Activated T-helper 2 cell treated with anti-CD3 and anti-CD28 coated beads, Interferon-gamma antibody, Interleukin-2, Interleukin-4, amounts not matched to agents 10 μg/mL and 5 μg/mL and 100 μg/mL, durations not matched to agents 14 hours and 24 hours and 36 hours (primary cell): Measurements from ENCODE around the gene PRRC2A. TPM values are rescaled to one million over a fixed set of nuclear protein-coding genes. Genes with fewer than 3 reads are reported as not detected.

Experiments
- DNase-seq: peaks from one replicate; pipeline ENCODE4 v3.0.0; 2021; ENCODE audit warnings: low spot score
- H3K27ac Mint-ChIP-seq: one replicate; pipeline ENCODE4 v1.8.0; 2021; ENCODE audit warnings: mixed read lengths
- H3K27me3 Mint-ChIP-seq: one replicate; pipeline ENCODE4 v1.8.0; 2021; ENCODE audit warnings: low read depth, mixed read lengths
- H3K36me3 Mint-ChIP-seq: one replicate; pipeline ENCODE4 v1.8.0; 2021; ENCODE audit warnings: low read depth, mixed read lengths
- H3K4me1 Mint-ChIP-seq: one replicate; pipeline ENCODE4 v1.8.0; 2021; ENCODE audit warnings: low read depth, mixed read lengths
- H3K4me3 Mint-ChIP-seq: one replicate; pipeline ENCODE4 v1.8.0; 2021; ENCODE audit warnings: low read depth, mild to moderate bottlenecking, moderate library complexity, mixed read lengths
- H3K9me3 Mint-ChIP-seq: one replicate; pipeline ENCODE4 v1.8.0; 2021; ENCODE audit warnings: mixed read lengths
- intact Hi-C: fragments of 100-400 bp; cut with micrococcal nuclease; formaldehyde crosslinking; loops from one replicate; pipeline ENCODE4 v1.15.1; 2023
- total RNA-seq: library from RNA; stranded (reverse); gene quantifications from 2 replicates; pipeline ENCODE4 v1.2.3, GENCODE V29; 2022

PRRC2A gene
- 298 and 304 TPM in 2 replicates for total RNA-seq

DNA sequence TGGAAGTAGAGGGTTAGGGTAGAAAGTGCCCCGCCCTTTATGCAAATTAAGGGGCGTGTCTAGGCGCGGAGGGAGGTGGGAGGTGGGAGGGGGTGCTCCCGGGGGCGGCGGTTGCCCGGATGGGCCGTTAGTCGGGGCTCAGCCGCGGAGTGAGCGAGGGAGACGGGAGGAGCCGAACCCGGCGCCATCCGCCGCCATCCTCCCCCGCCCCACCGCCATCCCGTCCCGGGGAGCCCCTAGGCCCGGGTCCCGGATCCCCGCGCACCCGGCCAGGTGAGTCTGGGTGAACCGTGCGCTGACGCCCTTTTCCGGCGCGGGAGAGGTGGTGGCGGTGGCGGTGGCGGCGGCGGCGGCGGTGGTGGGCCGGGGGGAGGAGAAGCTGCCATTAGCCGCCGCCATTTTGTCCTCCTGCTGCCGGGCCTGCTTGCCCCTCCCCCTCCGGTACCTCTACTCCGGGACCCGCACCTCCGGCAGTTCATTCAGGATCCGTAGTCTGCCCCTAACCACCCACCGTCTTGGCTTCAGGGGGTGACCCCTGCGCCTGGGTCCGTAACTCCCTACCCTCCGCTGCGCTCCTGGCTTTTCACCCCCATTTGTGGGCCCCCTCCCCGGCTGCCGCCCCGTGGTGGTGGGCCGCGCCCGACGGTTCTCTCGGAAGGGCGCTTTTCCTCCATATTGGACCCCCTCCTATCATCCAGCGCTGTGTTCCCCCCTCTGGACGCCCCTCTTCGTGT is at the start of gene PRRC2A:
Gene PRRC2A (plus strand): TSS at position 130 of the 734 bp plus-strand sequence. CDS start 2,075 bp downstream, outside the sequence.
- peak within 1 kb of the TSS; percentile 94 for H3K27ac Mint-ChIP-seq
- H3K9me3 Mint-ChIP-seq = no peaks in the 10 kb centered on the region
- DNase-seq = no peak
- no peaks in the 10 kb centered on the region for H3K27me3 Mint-ChIP-seq
- H3K36me3 Mint-ChIP-seq = peaks cover 51% of the 10 kb centered on the region
- intact Hi-C loops = loop anchor here (1.0 to 2.0 kb wide), 6 partner anchors 32 to 243 kb away; partner anchors contain the start of genes BAG6, DDX39B and NFKBIL1
- H3K4me3 Mint-ChIP-seq = peak within 1 kb of the TSS; percentile 94
- H3K4me1 Mint-ChIP-seq = peaks cover 32% of the 10 kb centered on the region

DNA sequence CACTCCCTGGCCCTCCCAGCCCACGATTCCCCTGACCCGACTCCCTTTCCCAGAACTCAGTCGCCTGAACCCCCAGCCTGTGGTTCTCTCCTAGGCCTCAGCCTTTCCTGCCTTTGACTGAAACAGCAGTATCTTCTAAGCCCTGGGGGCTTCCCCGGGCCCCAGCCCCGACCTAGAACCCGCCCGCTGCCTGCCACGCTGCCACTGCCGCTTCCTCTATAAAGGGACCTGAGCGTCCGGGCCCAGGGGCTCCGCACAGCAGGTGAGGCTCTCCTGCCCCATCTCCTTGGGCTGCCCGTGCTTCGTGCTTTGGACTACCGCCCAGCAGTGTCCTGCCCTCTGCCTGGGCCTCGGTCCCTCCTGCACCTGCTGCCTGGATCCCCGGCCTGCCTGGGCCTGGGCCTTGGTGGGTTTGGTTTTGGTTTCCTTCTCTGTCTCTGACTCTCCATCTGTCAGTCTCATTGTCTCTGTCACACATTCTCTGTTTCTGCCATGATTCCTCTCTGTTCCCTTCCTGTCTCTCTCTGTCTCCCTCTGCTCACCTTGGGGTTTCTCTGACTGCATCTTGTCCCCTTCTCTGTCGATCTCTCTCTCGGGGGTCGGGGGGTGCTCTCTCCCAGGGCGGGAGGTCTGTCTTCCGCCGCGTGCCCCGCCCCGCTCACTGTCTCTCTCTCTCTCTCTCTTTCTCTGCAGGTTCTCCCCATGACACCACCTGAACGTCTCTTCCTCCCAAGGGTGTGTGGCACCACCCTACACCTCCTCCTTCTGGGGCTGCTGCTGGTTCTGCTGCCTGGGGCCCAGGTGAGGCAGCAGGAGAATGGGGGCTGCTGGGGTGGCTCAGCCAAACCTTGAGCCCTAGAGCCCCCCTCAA is 48.2 kb upstream of the PRRC2A start, which contains the start of gene LTA:
Gene LTA (plus strand): TSS at position 249 of the 871 bp plus-strand sequence. CDS start 454 bp downstream, at position 703.
- Mint-ChIP-seq H3K9me3 (no peaks in the 10 kb centered on the region), H3K27ac (peak within 1 kb of the TSS; percentile 95), H3K27me3 (peaks cover 6% of the 10 kb centered on the region), H3K4me1 (peaks cover 83% of the 10 kb centered on the region), H3K4me3 (peak within 1 kb of the TSS; percentile 92), H3K36me3 (peaks cover 35% of the 10 kb centered on the region)
- intact Hi-C loops = loop anchor here (2.0 to 10.0 kb wide), 2 partner anchors 81 to 253 kb away; partner anchors contain the start of genes BAG6 and HSPA1B
- peak; percentile 60 for DNase-seq

DNA sequence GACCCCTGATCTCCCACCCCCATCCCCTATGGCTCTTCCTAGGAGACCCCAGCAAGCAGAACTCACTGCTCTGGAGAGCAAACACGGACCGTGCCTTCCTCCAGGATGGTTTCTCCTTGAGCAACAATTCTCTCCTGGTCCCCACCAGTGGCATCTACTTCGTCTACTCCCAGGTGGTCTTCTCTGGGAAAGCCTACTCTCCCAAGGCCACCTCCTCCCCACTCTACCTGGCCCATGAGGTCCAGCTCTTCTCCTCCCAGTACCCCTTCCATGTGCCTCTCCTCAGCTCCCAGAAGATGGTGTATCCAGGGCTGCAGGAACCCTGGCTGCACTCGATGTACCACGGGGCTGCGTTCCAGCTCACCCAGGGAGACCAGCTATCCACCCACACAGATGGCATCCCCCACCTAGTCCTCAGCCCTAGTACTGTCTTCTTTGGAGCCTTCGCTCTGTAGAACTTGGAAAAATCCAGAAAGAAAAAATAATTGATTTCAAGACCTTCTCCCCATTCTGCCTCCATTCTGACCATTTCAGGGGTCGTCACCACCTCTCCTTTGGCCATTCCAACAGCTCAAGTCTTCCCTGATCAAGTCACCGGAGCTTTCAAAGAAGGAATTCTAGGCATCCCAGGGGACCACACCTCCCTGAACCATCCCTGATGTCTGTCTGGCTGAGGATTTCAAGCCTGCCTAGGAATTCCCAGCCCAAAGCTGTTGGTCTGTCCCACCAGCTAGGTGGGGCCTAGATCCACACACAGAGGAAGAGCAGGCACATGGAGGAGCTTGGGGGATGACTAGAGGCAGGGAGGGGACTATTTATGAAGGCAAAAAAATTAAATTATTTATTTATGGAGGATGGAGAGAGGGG is 47.0 kb upstream of the PRRC2A start:
- DNase-seq = no peak
- Mint-ChIP-seq H3K27ac (peak overlapping the region; percentile 95), H3K27me3 (peaks cover 6% of the 10 kb centered on the region), H3K9me3 (no peaks in the 10 kb centered on the region), H3K36me3 (peaks cover 44% of the 10 kb centered on the region), H3K4me1 (peaks cover 76% of the 10 kb centered on the region), H3K4me3 (peak overlapping the region; percentile 92)
- intact Hi-C loops = loop anchor here (2.0 to 10.0 kb wide), 2 partner anchors 79 to 251 kb away; partner anchors contain the start of genes BAG6 and HSPA1B

DNA sequence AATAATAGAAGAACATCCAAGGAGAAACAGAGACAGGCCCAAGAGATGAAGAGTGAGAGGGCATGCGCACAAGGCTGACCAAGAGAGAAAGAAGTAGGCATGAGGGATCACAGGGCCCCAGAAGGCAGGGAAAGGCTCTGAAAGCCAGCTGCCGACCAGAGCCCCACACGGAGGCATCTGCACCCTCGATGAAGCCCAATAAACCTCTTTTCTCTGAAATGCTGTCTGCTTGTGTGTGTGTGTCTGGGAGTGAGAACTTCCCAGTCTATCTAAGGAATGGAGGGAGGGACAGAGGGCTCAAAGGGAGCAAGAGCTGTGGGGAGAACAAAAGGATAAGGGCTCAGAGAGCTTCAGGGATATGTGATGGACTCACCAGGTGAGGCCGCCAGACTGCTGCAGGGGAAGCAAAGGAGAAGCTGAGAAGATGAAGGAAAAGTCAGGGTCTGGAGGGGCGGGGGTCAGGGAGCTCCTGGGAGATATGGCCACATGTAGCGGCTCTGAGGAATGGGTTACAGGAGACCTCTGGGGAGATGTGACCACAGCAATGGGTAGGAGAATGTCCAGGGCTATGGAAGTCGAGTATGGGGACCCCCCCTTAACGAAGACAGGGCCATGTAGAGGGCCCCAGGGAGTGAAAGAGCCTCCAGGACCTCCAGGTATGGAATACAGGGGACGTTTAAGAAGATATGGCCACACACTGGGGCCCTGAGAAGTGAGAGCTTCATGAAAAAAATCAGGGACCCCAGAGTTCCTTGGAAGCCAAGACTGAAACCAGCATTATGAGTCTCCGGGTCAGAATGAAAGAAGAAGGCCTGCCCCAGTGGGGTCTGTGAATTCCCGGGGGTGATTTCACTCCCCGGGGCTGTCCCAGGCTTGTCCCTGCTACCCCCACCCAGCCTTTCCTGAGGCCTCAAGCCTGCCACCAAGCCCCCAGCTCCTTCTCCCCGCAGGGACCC is 46.1 kb upstream of the PRRC2A start:
- H3K9me3 Mint-ChIP-seq = no peaks in the 10 kb centered on the region
- peak overlapping the region; percentile 92 for H3K4me3 Mint-ChIP-seq
- no peak for DNase-seq
- intact Hi-C loops = loop anchor here (10.0 kb wide), 1 partner anchor 250 kb away; the partner anchor contains the start of gene HSPA1B
- peaks cover 76% of the 10 kb centered on the region for H3K4me1 Mint-ChIP-seq
- peak overlapping the region; percentile 95 for H3K27ac Mint-ChIP-seq
- peaks cover 4% of the 10 kb centered on the region for H3K27me3 Mint-ChIP-seq
- peaks cover 50% of the 10 kb centered on the region for H3K36me3 Mint-ChIP-seq

DNA sequence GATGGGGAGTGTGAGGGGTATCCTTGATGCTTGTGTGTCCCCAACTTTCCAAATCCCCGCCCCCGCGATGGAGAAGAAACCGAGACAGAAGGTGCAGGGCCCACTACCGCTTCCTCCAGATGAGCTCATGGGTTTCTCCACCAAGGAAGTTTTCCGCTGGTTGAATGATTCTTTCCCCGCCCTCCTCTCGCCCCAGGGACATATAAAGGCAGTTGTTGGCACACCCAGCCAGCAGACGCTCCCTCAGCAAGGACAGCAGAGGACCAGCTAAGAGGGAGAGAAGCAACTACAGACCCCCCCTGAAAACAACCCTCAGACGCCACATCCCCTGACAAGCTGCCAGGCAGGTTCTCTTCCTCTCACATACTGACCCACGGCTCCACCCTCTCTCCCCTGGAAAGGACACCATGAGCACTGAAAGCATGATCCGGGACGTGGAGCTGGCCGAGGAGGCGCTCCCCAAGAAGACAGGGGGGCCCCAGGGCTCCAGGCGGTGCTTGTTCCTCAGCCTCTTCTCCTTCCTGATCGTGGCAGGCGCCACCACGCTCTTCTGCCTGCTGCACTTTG is 45.1 kb upstream of the PRRC2A start, which contains the start of gene TNF:
Gene TNF (plus strand): TSS at position 231 of the 567 bp plus-strand sequence. CDS start 177 bp downstream, at position 408.
- Mint-ChIP-seq H3K27me3 (peaks cover 4% of the 10 kb centered on the region), H3K27ac (peak within 1 kb of the TSS; percentile 95), H3K4me1 (peaks cover 77% of the 10 kb centered on the region), H3K36me3 (peaks cover 56% of the 10 kb centered on the region), H3K4me3 (peak within 1 kb of the TSS; percentile 92), H3K9me3 (no peaks in the 10 kb centered on the region)
- DNase-seq = peak; percentile 74
- intact Hi-C loops = loop anchor here (10.0 kb wide), 1 partner anchor 249 kb away; the partner anchor contains the start of gene HSPA1B

DNA sequence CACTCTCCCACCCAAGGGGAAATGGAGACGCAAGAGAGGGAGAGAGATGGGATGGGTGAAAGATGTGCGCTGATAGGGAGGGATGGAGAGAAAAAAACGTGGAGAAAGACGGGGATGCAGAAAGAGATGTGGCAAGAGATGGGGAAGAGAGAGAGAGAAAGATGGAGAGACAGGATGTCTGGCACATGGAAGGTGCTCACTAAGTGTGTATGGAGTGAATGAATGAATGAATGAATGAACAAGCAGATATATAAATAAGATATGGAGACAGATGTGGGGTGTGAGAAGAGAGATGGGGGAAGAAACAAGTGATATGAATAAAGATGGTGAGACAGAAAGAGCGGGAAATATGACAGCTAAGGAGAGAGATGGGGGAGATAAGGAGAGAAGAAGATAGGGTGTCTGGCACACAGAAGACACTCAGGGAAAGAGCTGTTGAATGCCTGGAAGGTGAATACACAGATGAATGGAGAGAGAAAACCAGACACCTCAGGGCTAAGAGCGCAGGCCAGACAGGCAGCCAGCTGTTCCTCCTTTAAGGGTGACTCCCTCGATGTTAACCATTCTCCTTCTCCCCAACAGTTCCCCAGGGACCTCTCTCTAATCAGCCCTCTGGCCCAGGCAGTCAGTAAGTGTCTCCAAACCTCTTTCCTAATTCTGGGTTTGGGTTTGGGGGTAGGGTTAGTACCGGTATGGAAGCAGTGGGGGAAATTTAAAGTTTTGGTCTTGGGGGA is 44.4 kb upstream of the PRRC2A start:
- Mint-ChIP-seq H3K4me3 (peak overlapping the region; percentile 92), H3K27me3 (peaks cover 4% of the 10 kb centered on the region), H3K9me3 (no peaks in the 10 kb centered on the region), H3K36me3 (peaks cover 61% of the 10 kb centered on the region), H3K27ac (peak overlapping the region; percentile 95), H3K4me1 (peaks cover 77% of the 10 kb centered on the region)
- DNase-seq = no peak
- intact Hi-C loops = loop anchor here (1.0 to 10.0 kb wide), 2 partner anchors 8 to 249 kb away; partner anchors contain the start of gene HSPA1B

DNA sequence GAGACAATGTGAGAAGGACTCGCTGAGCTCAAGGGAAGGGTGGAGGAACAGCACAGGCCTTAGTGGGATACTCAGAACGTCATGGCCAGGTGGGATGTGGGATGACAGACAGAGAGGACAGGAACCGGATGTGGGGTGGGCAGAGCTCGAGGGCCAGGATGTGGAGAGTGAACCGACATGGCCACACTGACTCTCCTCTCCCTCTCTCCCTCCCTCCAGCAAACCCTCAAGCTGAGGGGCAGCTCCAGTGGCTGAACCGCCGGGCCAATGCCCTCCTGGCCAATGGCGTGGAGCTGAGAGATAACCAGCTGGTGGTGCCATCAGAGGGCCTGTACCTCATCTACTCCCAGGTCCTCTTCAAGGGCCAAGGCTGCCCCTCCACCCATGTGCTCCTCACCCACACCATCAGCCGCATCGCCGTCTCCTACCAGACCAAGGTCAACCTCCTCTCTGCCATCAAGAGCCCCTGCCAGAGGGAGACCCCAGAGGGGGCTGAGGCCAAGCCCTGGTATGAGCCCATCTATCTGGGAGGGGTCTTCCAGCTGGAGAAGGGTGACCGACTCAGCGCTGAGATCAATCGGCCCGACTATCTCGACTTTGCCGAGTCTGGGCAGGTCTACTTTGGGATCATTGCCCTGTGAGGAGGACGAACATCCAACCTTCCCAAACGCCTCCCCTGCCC is 43.5 kb upstream of the PRRC2A start:
- no peaks in the 10 kb centered on the region for H3K9me3 Mint-ChIP-seq
- peak overlapping the region; percentile 92 for H3K4me3 Mint-ChIP-seq
- peaks cover 75% of the 10 kb centered on the region for H3K4me1 Mint-ChIP-seq
- intact Hi-C loops = loop anchor here (1.0 to 10.0 kb wide), 2 partner anchors 9 to 248 kb away; partner anchors contain the start of gene HSPA1B
- H3K27ac Mint-ChIP-seq = peak overlapping the region; percentile 95
- peak; percentile 54 for DNase-seq
- peaks cover 64% of the 10 kb centered on the region for H3K36me3 Mint-ChIP-seq
- peaks cover 4% of the 10 kb centered on the region for H3K27me3 Mint-ChIP-seq

DNA sequence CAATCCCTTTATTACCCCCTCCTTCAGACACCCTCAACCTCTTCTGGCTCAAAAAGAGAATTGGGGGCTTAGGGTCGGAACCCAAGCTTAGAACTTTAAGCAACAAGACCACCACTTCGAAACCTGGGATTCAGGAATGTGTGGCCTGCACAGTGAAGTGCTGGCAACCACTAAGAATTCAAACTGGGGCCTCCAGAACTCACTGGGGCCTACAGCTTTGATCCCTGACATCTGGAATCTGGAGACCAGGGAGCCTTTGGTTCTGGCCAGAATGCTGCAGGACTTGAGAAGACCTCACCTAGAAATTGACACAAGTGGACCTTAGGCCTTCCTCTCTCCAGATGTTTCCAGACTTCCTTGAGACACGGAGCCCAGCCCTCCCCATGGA is 42.9 kb upstream of the PRRC2A start:
- intact Hi-C loops = loop anchor here (10.0 kb wide), 1 partner anchor 247 kb away; the partner anchor contains the start of gene HSPA1B
- peaks cover 61% of the 10 kb centered on the region for H3K36me3 Mint-ChIP-seq
- peak overlapping the region; percentile 92 for H3K4me3 Mint-ChIP-seq
- no peak for DNase-seq
- H3K27ac Mint-ChIP-seq = no peak overlapping the region
- no peaks in the 10 kb centered on the region for H3K9me3 Mint-ChIP-seq
- H3K27me3 Mint-ChIP-seq = peaks cover 4% of the 10 kb centered on the region
- H3K4me1 Mint-ChIP-seq = peaks cover 77% of the 10 kb centered on the region

DNA sequence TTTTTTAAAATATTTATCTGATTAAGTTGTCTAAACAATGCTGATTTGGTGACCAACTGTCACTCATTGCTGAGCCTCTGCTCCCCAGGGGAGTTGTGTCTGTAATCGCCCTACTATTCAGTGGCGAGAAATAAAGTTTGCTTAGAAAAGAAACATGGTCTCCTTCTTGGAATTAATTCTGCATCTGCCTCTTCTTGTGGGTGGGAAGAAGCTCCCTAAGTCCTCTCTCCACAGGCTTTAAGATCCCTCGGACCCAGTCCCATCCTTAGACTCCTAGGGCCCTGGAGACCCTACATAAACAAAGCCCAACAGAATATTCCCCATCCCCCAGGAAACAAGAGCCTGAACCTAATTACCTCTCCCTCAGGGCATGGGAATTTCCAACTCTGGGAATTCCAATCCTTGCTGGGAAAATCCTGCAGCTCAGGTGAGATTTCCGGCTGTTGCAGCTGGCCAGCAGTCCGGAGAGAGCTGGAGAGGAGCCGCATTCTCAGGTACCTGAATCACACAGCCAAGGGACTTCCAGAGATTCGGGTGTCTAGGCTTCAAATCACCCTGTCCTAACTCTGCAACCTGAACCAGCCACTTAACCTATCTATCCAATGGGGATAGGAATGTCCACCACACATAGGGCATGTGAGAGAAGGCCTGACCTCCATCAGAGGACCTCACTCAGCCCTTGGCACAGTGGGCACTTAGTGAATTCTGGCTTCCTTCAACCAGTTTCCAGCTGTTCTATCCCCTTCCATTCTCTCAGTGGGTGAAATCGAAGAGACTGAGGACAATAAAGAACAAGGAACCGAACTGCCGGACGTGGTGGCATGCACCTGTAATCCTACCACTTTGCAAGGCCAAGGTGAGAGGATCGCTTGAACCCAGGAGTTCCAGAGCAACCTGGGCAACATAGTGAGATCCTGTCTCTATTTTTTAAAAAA is 42.1 kb upstream of the PRRC2A start:
- Mint-ChIP-seq H3K36me3 (peaks cover 53% of the 10 kb centered on the region), H3K4me1 (peaks cover 73% of the 10 kb centered on the region), H3K9me3 (no peaks in the 10 kb centered on the region), H3K27ac (peak overlapping the region; percentile 28), H3K4me3 (peak overlapping the region; percentile 76), H3K27me3 (peaks cover 3% of the 10 kb centered on the region)
- DNase-seq = no peak
- intact Hi-C loops = loop anchor here (10.0 kb wide), 1 partner anchor 246 kb away; the partner anchor contains the start of gene HSPA1B
